ENCODE data around the gene NCMAP. TPM values are rescaled to one million over a fixed set of nuclear protein-coding genes. Genes with fewer than 3 reads are reported as not detected.
A peak's percentile ranks its signal among the peaks of the same experiment; 100 is the strongest.

The NCMAP gene
- total and polyA plus RNA-seq, 2 of the 4 experiments (the other 2 are of a cell fraction) = not detected

DNA sequence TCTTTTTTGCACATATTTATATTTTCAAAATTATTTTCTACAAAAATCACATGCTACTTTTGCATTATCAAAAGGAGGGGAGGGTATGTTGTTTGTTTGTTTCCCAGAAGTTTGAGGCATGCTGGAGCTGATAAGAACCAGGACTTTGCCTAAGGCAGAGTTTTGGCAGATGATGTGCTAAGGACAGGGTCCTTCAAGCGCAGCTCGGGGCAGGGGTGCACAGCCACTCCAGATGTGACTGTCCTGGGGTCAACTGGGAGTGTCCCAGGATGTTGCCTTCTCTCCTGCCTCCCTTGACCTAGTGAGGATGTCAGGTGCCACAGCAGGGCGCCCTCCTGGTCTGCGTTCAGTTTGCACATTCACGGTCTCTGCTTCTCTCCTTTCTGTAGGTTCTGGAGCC is 44.7 kb downstream of the NCMAP start:
- Histone ChIP-seq H3K9me3 (ENCODE audit: control insufficient read depth, insufficient read depth, low read length) (no peaks in the 10 kb centered on the region), H2BK120ac (ENCODE audit: low read depth, low read length) (no peak overlapping the region; the same call in 1 of the 2 replicates), H3K18ac (ENCODE audit: low read depth, low read length) (no peak overlapping the region), H3K14ac (replicated peaks; ENCODE audit: low read depth, low read length) (no peak overlapping the region), H2BK5ac (ENCODE audit: low read depth, low read length, poor library complexity, severe bottlenecking) (no peak overlapping the region), H2BK20ac (ENCODE audit: low read depth, low read length) (no peak overlapping the region), H3K9ac (ENCODE audit: low read depth, low read length) (no peak overlapping the region), H3K27me3 (ENCODE audit: control insufficient read depth, insufficient read depth, low read length) (peaks cover 3% of the 10 kb centered on the region; the same call in 1 of the 2 replicates), H3K4me2 (ENCODE audit: low read depth, low read length) (no peak overlapping the region), H3K36me3 (ENCODE audit: control insufficient read depth, insufficient read depth, low read length) (no peaks in the 10 kb centered on the region), H3K9me1 (ENCODE audit: insufficient read depth, low read length) (no peaks in the 10 kb centered on the region), H2AK5ac (ENCODE audit: low read depth, low read length) (no peak overlapping the region), H3K79me1 (ENCODE audit: low read depth in 1 of 2, low read length in 2 of 2) (no peaks in the 10 kb centered on the region), H2BK15ac (ENCODE audit: low read depth, low read length) (peak overlapping the region; percentile 40; the same call in 1 of the 3 replicates), H4K8ac (ENCODE audit: low read depth in 2 of 2, low read length in 2 of 2) (no peak overlapping the region), H3K4me3 (ENCODE audit: insufficient read depth, low read depth, low read length) (no peak overlapping the region), H4K20me1 (ENCODE audit: insufficient read depth, low read length) (no peaks in the 10 kb centered on the region), H3K23ac (ENCODE audit: low read depth, low read length) (no peak overlapping the region), H3K4me1 (ENCODE audit: control insufficient read depth, insufficient read depth, low read length) (peaks cover 2% of the 10 kb centered on the region; the same call in 1 of the 2 replicates), H3K27ac (ENCODE audit: insufficient read depth, low read length) (no peak overlapping the region), H3K4ac (ENCODE audit: low read depth, low read length) (peak overlapping the region; percentile 45; the same call in 1 of the 2 replicates), H2AFZ (replicated peaks; ENCODE audit: low read length, poor library complexity) (peak overlapping the region; percentile 63), H2AK9ac (replicated peaks; ENCODE audit: low read depth, low read length, poor library complexity) (no peak overlapping the region), H4K91ac (ENCODE audit: insufficient read depth, low read depth, low read length) (no peak overlapping the region), H3K56ac (ENCODE audit: extremely low read depth, insufficient read depth, low read length) (no peak overlapping the region), H4K5ac (ENCODE audit: low read depth, low read length) (no peak overlapping the region)
- no TSS peak for BruUV-seq (replicated peaks)
- dilution Hi-C loops (cut with HindIII; ENCODE audit: low sequenced_read_pairs, unreplicated experiment) = no loop called here
- POLR2A ChIA-PET (ENCODE audit: unreplicated experiment) = no interaction called here
- 68% methylated on average over 3 of the region's 5 CpGs; no CpG with 5 or more reads in 1 of the 2 experiments for WGBS, 2 experiments (ENCODE audit: extremely low coverage in 2 of 2, insufficient read length in 1 of 2)
- TF ChIP-seq MAFK (IDR thresholded peaks at IDR 0.05; ENCODE audit: low read depth, low read length) (no peak), NFE2L2 (IDR thresholded peaks at IDR 0.05; ENCODE audit: low read depth, low read length) (no peak), CHD1 (IDR thresholded peaks at IDR 0.05; ENCODE audit: low read depth, low read length) (no peak), RCOR1 (IDR thresholded peaks at IDR 0.05; ENCODE audit: insufficient replicate concordance, low read length) (no peak), RFX5 (IDR thresholded peaks at IDR 0.05; ENCODE audit: low read depth, low read length) (no peak), RAD21 (IDR thresholded peaks at IDR 0.05; ENCODE audit: low read length) (no peak), FOS (IDR thresholded peaks at IDR 0.05; ENCODE audit: low read depth, low read length) (no peak), BHLHE40 (IDR thresholded peaks at IDR 0.05; ENCODE audit: low read depth, low read length) (no peak), MAZ (IDR thresholded peaks at IDR 0.05; ENCODE audit: borderline replicate concordance, low read depth, low read length) (no peak), CEBPB (IDR thresholded peaks at IDR 0.05; ENCODE audit: low read depth, low read length) (no peak)
- TF ChIP-seq, protein P1, sequence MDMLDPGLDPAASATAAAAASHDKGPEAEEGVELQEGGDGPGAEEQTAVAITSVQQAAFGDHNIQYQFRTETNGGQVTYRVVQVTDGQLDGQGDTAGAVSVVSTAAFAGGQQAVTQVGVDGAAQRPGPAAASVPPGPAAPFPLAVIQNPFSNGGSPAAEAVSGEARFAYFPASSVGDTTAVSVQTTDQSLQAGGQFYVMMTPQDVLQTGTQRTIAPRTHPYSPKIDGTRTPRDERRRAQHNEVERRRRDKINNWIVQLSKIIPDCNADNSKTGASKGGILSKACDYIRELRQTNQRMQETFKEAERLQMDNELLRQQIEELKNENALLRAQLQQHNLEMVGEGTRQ (IDR thresholded peaks at IDR 0.05; ENCODE audit: low read depth, low read length) = no peak
- TF ChIP-seq, protein P2, sequence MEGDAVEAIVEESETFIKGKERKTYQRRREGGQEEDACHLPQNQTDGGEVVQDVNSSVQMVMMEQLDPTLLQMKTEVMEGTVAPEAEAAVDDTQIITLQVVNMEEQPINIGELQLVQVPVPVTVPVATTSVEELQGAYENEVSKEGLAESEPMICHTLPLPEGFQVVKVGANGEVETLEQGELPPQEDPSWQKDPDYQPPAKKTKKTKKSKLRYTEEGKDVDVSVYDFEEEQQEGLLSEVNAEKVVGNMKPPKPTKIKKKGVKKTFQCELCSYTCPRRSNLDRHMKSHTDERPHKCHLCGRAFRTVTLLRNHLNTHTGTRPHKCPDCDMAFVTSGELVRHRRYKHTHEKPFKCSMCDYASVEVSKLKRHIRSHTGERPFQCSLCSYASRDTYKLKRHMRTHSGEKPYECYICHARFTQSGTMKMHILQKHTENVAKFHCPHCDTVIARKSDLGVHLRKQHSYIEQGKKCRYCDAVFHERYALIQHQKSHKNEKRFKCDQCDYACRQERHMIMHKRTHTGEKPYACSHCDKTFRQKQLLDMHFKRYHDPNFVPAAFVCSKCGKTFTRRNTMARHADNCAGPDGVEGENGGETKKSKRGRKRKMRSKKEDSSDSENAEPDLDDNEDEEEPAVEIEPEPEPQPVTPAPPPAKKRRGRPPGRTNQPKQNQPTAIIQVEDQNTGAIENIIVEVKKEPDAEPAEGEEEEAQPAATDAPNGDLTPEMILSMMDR (conservative IDR thresholded peaks at IDR 0.05; ENCODE audit: low read depth, low read length) = no peak
- ATAC-seq (ENCODE audit: low read depth) = no peak
- in situ Hi-C loops (cut with MboI; ENCODE audit: low sequenced_read_pairs) = no loop called here
- intact Hi-C loops (cut with micrococcal nuclease) = no loop called here
- DNase-seq = no peak
- CTCF ChIA-PET = no interaction called here
